MM.1S (cell line): Measurements from ENCODE around the gene AMIGO1.

Experiments
- DNase-seq: peaks from one replicate; pipeline ENCODE4 v3.0.0-alpha.2; 2015
- H2AFZ ChIP-seq: fragments of 300-600 bp; sonication (generic); 2 replicates; pipeline ENCODE4 v1.6.0; 2016; ENCODE audit warnings: antibody characterized with exemption, low read length
- H3F3A ChIP-seq: fragments of 300-600 bp; sonication (generic); 2 replicates; pipeline ENCODE4 v1.6.1; 2016; ENCODE audit warnings: mild to moderate bottlenecking, antibody characterized with exemption, low read length, moderate library complexity, mixed read lengths; ENCODE audit not compliant: insufficient read depth
- H3K27ac ChIP-seq: fragments of 300-600 bp; sonication (generic); 2 replicates; pipeline ENCODE4 v1.5.1; 2016; ENCODE audit warnings: mild to moderate bottlenecking, low read length
- H3K27me3 ChIP-seq: fragments of 300-600 bp; sonication (generic); replicated peaks from 2 replicates; pipeline ENCODE4 v1.6.0; 2016; ENCODE audit warnings: low read length; ENCODE audit not compliant: insufficient read depth
- H3K36me3 ChIP-seq: fragments of 300-600 bp; sonication (generic); replicated peaks from 2 replicates; pipeline ENCODE4 v1.6.1; 2016; ENCODE audit warnings: mild to moderate bottlenecking, low read length, mixed read lengths; ENCODE audit not compliant: insufficient read depth
- H3K4me1 ChIP-seq: fragments of 300-600 bp; sonication (generic); 2 replicates; pipeline ENCODE4 v1.6.1; 2016; ENCODE audit warnings: low read length, mixed read lengths
- H3K4me2 ChIP-seq: fragments of 300-600 bp; sonication (generic); 2 replicates; pipeline ENCODE4 v1.6.0; 2016; ENCODE audit warnings: low read depth, low read length
- H3K4me3 ChIP-seq: fragments of 300-600 bp; sonication (generic); 2 replicates; pipeline ENCODE4 v1.5.1; 2016; ENCODE audit warnings: low read length, mixed read lengths
- H3K79me2 ChIP-seq: fragments of 300-600 bp; sonication (generic); 2 replicates; pipeline ENCODE4 v1.6.1; 2016; ENCODE audit warnings: mixed run types, low read length, mixed read lengths
- H3K9ac ChIP-seq: fragments of 300-600 bp; sonication (generic); 2 replicates; pipeline ENCODE4 v1.6.1; 2016; ENCODE audit warnings: low read length, mixed read lengths
- H3K9me2 ChIP-seq: fragments of 300-600 bp; sonication (generic); replicated peaks from 2 replicates; pipeline ENCODE4 v1.6.1; 2016; ENCODE audit warnings: mild to moderate bottlenecking, low read length, mixed read lengths; ENCODE audit not compliant: insufficient read depth
- H3K9me3 ChIP-seq: fragments of 300-600 bp; sonication (generic); replicated peaks from 2 replicates; pipeline ENCODE4 v1.6.1; 2016; ENCODE audit warnings: mild to moderate bottlenecking, low read length, mixed read lengths; ENCODE audit not compliant: insufficient read depth
- H4K20me1 ChIP-seq: fragments of 300-600 bp; sonication (generic); 2 replicates; pipeline ENCODE4 v1.6.1; 2016; ENCODE audit warnings: mild to moderate bottlenecking, low read length, moderate library complexity, mixed read lengths; ENCODE audit not compliant: insufficient read depth
- EZH2 ChIP-seq: fragments of 300-600 bp; sonication (generic); optimal IDR thresholded peaks from 2 replicates; pipeline ENCODE3; 2017; ENCODE audit warnings: low read depth, mild to moderate bottlenecking, antibody characterized with exemption, low read length, mixed read lengths
- EZH2phosphoT487 ChIP-seq: fragments of 300-600 bp; sonication (generic); IDR thresholded peaks from 2 replicates; pipeline ENCODE4 v1.6.1; 2018; ENCODE audit warnings: antibody characterized with exemption, low read length
- TF ChIP-seq, protein P1 (sequence below): fragments of 300-600 bp; sonication (generic); IDR thresholded peaks from 2 replicates; pipeline ENCODE4 v1.5.1; 2016; ENCODE audit warnings: antibody characterized with exemption, low read length, mixed read lengths

Gene AMIGO1

DNA sequence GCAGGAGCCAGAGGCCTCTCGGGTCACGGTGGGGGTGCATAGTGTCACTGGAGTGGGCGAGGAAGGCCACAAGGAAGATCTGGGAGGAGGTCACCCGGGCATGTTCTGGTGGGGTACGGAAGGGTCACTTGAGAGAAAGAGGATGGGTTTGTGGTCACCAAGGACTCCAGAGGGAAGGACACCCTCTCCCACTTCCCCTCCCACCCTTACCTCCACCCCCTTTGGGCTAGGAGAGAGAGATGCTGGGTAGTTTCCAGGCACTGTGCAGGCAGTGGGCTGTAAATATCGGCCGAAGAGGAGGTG is 703 bp downstream of the AMIGO1 start:
- no peak for DNase-seq
- Histone ChIP-seq H3K4me3 (peak overlapping the region; percentile 37; the same call in 1 of the 2 replicates), H3K27me3 (no peaks in the 10 kb centered on the region), H3K27ac (no peak overlapping the region), H3K9ac (no peak overlapping the region), H3K4me1 (no peaks in the 10 kb centered on the region), H3K9me2 (no peaks in the 10 kb centered on the region), H4K20me1 (no peaks in the 10 kb centered on the region), H3K9me3 (no peaks in the 10 kb centered on the region), H3K4me2 (peak overlapping the region; percentile 60; the same call in 1 of the 2 replicates), H2AFZ (0 out of 2 replicates have a peak overlapping the region, but pooled peaks have one; percentile 42), H3F3A (no peaks in the 10 kb centered on the region), H3K36me3 (no peaks in the 10 kb centered on the region), H3K79me2 (no peaks in the 10 kb centered on the region)
- TF ChIP-seq EZH2, result no peak
- TF ChIP-seq, protein P1, sequence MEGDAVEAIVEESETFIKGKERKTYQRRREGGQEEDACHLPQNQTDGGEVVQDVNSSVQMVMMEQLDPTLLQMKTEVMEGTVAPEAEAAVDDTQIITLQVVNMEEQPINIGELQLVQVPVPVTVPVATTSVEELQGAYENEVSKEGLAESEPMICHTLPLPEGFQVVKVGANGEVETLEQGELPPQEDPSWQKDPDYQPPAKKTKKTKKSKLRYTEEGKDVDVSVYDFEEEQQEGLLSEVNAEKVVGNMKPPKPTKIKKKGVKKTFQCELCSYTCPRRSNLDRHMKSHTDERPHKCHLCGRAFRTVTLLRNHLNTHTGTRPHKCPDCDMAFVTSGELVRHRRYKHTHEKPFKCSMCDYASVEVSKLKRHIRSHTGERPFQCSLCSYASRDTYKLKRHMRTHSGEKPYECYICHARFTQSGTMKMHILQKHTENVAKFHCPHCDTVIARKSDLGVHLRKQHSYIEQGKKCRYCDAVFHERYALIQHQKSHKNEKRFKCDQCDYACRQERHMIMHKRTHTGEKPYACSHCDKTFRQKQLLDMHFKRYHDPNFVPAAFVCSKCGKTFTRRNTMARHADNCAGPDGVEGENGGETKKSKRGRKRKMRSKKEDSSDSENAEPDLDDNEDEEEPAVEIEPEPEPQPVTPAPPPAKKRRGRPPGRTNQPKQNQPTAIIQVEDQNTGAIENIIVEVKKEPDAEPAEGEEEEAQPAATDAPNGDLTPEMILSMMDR, result no peak
- no peak for TF ChIP-seq EZH2phosphoT487

GRCh38 chr1:109508001-109508872 is 1.3 kb downstream of the AMIGO1 start:
- Histone ChIP-seq H3K27ac (no peak overlapping the region), H3K27me3 (no peaks in the 10 kb centered on the region), H3K79me2 (no peaks in the 10 kb centered on the region), H3K4me1 (no peaks in the 10 kb centered on the region), H3K9me3 (no peaks in the 10 kb centered on the region), H3F3A (no peaks in the 10 kb centered on the region), H3K9ac (no peak overlapping the region), H4K20me1 (no peaks in the 10 kb centered on the region), H3K9me2 (no peaks in the 10 kb centered on the region), H3K4me3 (no peak overlapping the region), H3K36me3 (no peaks in the 10 kb centered on the region), H3K4me2 (no peak overlapping the region), H2AFZ (no peak overlapping the region)
- DNase-seq, result no peak
- TF ChIP-seq, protein P1, result no peak
- TF ChIP-seq EZH2, result no peak

GRCh38 chr1:109504974-109505373 is 4.6 kb downstream of the AMIGO1 start:
- no peaks in the 10 kb centered on the region for H3K4me1 ChIP-seq
- H3K9me3 ChIP-seq, result no peaks in the 10 kb centered on the region
- H3K4me2 ChIP-seq, result no peak overlapping the region
- no peak overlapping the region for H3K9ac ChIP-seq
- no peak overlapping the region for H2AFZ ChIP-seq
- H3K9me2 ChIP-seq, result no peaks in the 10 kb centered on the region
- no peaks in the 10 kb centered on the region for H4K20me1 ChIP-seq
- no peak for DNase-seq
- no peak overlapping the region for H3K27ac ChIP-seq
- no peaks in the 10 kb centered on the region for H3K27me3 ChIP-seq
- no peaks in the 10 kb centered on the region for H3K36me3 ChIP-seq
- TF ChIP-seq, protein P1, result no peak
- TF ChIP-seq EZH2phosphoT487, result no peak
- no peak for TF ChIP-seq EZH2
- no peak overlapping the region for H3K4me3 ChIP-seq
- H3K79me2 ChIP-seq, result no peaks in the 10 kb centered on the region
- H3F3A ChIP-seq, result no peaks in the 10 kb centered on the region
